Body of pancreas (tissue), 4 donors: ENCODE results near the gene OLFML1.

Experiments used
- CTCF ChIP-seq, 7 experiments: fragments of 450-650 bp in 4 of 7; fragments of 200-600 bp in 3 of 7; sonication (generic) in 3 of 7; IDR thresholded peaks; one replicate each; pipeline ENCODE4 v1.5.1; 2016 to 2019; ENCODE audit warnings: antibody characterized with exemption in 7 of 7
- POLR2A ChIP-seq, 3 donors: fragments of 450-650 bp; IDR thresholded peaks; one replicate each; pipeline ENCODE4 v1.6.1; 2016; ENCODE audit warnings: antibody characterized with exemption in 3 of 3, mild to moderate bottlenecking in 2 of 3

GRCh38 chr11:7495882-7496551 is 10.7 kb downstream of the OLFML1 start:
- no peak for TF ChIP-seq CTCF (IDR thresholded peaks at IDR 0.05)
- TF ChIP-seq POLR2A (IDR thresholded peaks at IDR 0.05), result no peak
